H7 (cell line): ENCODE data around the gene PACSIN1. TPM values are rescaled to one million over a fixed set of nuclear protein-coding genes. Genes with fewer than 3 reads are reported as not detected.

Source experiments
- DNase-seq: peaks from one replicate; pipeline ENCODE4 v3.0.0; 2012
- H3K27me3 ChIP-seq: 2 replicates; pipeline ENCODE4 v1.6.0; 2011; ENCODE audit warnings: mild to moderate bottlenecking, low read length; ENCODE audit not compliant: control insufficient read depth, insufficient read depth
- H3K36me3 ChIP-seq: replicated peaks from 2 replicates; pipeline ENCODE4 v1.5.1; 2011; ENCODE audit warnings: low read length; ENCODE audit not compliant: control insufficient read depth, insufficient read depth
- H3K4me3 ChIP-seq: 2 replicates; pipeline ENCODE4 v1.5.1; 2011; ENCODE audit warnings: low read depth, mild to moderate bottlenecking, control low read depth, low read length, moderate library complexity; ENCODE audit not compliant: insufficient read depth
- total RNA-seq: library from RNA; depleted of rRNA; stranded (reverse); fragments of >200 nt; shearing (Covaris generic); gene quantifications from 2 replicates; pipeline ENCODE4 v1.2.3, GENCODE V29; 2014; rRNA removed

The PACSIN1 gene
- total RNA-seq: 3.4 and 4.9 TPM in 2 replicates

- peak within 1 kb of the TSS; percentile 62 for H3K4me3 ChIP-seq
Observed at GRCh38 chr6:34465531-34466241, at the start of gene PACSIN1. Gene PACSIN1, plus strand, starts transcription at chr6:34466076. Its CDS starts 60,230 bp downstream, at chr6:34526306.

GRCh38 chr6:34416877-34417371 lies 49.0 kb upstream of the PACSIN1 start:
- H3K4me3 ChIP-seq: no peak overlapping the region
- no peaks in the 10 kb centered on the region for H3K27me3 ChIP-seq
- no peak for DNase-seq
- peaks cover 36% of the 10 kb centered on the region for H3K36me3 ChIP-seq

More at GRCh38 chr6:34465531-34466241, at the start of gene PACSIN1:
- peaks cover 20% of the 10 kb centered on the region for H3K27me3 ChIP-seq
- no peaks in the 10 kb centered on the region for H3K36me3 ChIP-seq
- DNase-seq: peak; percentile 96

GRCh38 chr6:34418367-34418766 lies 47.5 kb upstream of the PACSIN1 start:
- Histone ChIP-seq H3K27me3 (no peaks in the 10 kb centered on the region), H3K36me3 (peaks cover 50% of the 10 kb centered on the region), H3K4me3 (no peak overlapping the region)
- no peak for DNase-seq

GRCh38 chr6:34423254-34423653 lies 42.6 kb upstream of the PACSIN1 start:
- no peak overlapping the region for H3K4me3 ChIP-seq
- no peak for DNase-seq
- H3K27me3 ChIP-seq: no peaks in the 10 kb centered on the region
- H3K36me3 ChIP-seq: peaks cover 46% of the 10 kb centered on the region

GRCh38 chr6:34424200-34425131 lies 41.4 kb upstream of the PACSIN1 start:
- Histone ChIP-seq H3K4me3 (peak overlapping the region; percentile 82), H3K27me3 (no peaks in the 10 kb centered on the region), H3K36me3 (peaks cover 41% of the 10 kb centered on the region)
- DNase-seq: no peak

- no peak for DNase-seq
- peaks cover 37% of the 10 kb centered on the region for H3K36me3 ChIP-seq
- no peaks in the 10 kb centered on the region for H3K27me3 ChIP-seq
- peak overlapping the region; percentile 82 for H3K4me3 ChIP-seq
Observed at GRCh38 chr6:34425132-34425497, 40.8 kb upstream of the PACSIN1 start.

- H3K27me3 ChIP-seq: no peaks in the 10 kb centered on the region
- H3K4me3 ChIP-seq: peak within 1 kb of the TSS; percentile 82
- peaks cover 34% of the 10 kb centered on the region for H3K36me3 ChIP-seq
- peak; percentile 99 for DNase-seq
Observed at GRCh38 chr6:34425498-34426410, 40.1 kb upstream of the PACSIN1 start, which contains the start of gene RPS10. Gene RPS10, minus strand, starts transcription at chr6:34426069. Its CDS starts 848 bp downstream, at chr6:34425221.

- no peak overlapping the region for H3K4me3 ChIP-seq
- no peaks in the 10 kb centered on the region for H3K27me3 ChIP-seq
- no peaks in the 10 kb centered on the region for H3K36me3 ChIP-seq
- DNase-seq: no peak
Observed at GRCh38 chr6:34435916-34436315, 30.0 kb upstream of the PACSIN1 start.

GRCh38 chr6:34436803-34437643 lies 28.9 kb upstream of the PACSIN1 start:
- no peak for DNase-seq
- no peaks in the 10 kb centered on the region for H3K27me3 ChIP-seq
- H3K4me3 ChIP-seq: no peak overlapping the region

GRCh38 chr6:34437644-34437970 lies 28.3 kb upstream of the PACSIN1 start:
- H3K27me3 ChIP-seq: no peaks in the 10 kb centered on the region
- H3K36me3 ChIP-seq: no peaks in the 10 kb centered on the region
- H3K4me3 ChIP-seq: no peak overlapping the region
- DNase-seq: no peak

More at GRCh38 chr6:34436803-34437643, 28.9 kb upstream of the PACSIN1 start:
- no peaks in the 10 kb centered on the region for H3K36me3 ChIP-seq

GRCh38 chr6:34438705-34439104 lies 27.2 kb upstream of the PACSIN1 start:
- Histone ChIP-seq H3K36me3 (no peaks in the 10 kb centered on the region), H3K27me3 (no peaks in the 10 kb centered on the region), H3K4me3 (no peak overlapping the region)
- DNase-seq: no peak

GRCh38 chr6:34439442-34439841 lies 26.4 kb upstream of the PACSIN1 start:
- DNase-seq: no peak
- Histone ChIP-seq H3K4me3 (no peak overlapping the region), H3K27me3 (no peaks in the 10 kb centered on the region), H3K36me3 (no peaks in the 10 kb centered on the region)

- H3K36me3 ChIP-seq: no peaks in the 10 kb centered on the region
- no peak overlapping the region for H3K4me3 ChIP-seq
- no peak for DNase-seq
- H3K27me3 ChIP-seq: no peaks in the 10 kb centered on the region
Observed at GRCh38 chr6:34441526-34441925, 24.4 kb upstream of the PACSIN1 start.
